A549 (cell line): ENCODE data around the gene C4orf50. TPM values are rescaled to one million over a fixed set of nuclear protein-coding genes. Genes with fewer than 3 reads are reported as not detected.

Experiments used
- ATAC-seq, 2 experiments: fragments of 200-7000 bp in 1 of 2; fragments of >200 bp in 1 of 2; cut with Nextera tagmentation in 1 of 2; cut with Tn5 transposase in 1 of 2; 3 replicates each; pipeline versions ENCODE4 v1.8.0 to v1.9.1; 2018 to 2020; ENCODE audit warnings: mild to moderate bottlenecking in 1 of 2, moderate library complexity in 1 of 2
- CTCF ChIA-PET: fragments of 300-600 bp; sonication (Branson Sonifier 250); formaldehyde crosslinking; extraction: SDS; loops from one replicate; lab custom pipeline; 2021; ENCODE audit warnings: antibody characterized with exemption, inconsistent platforms; lab: Yijun Ruan, JAX
- POLR2A ChIA-PET: fragments of 350-600 bp; formaldehyde crosslinking; extraction: SDS; loops from one replicate; lab custom pipeline; 2021; ENCODE audit warnings: antibody characterized with exemption, inconsistent platforms; lab: Yijun Ruan, JAX
- DNase-seq, 2 experiments: peaks; one replicate each; pipeline versions ENCODE4 v3.0.0 to v3.0.0-alpha.2; 2011 to 2016; ENCODE audit warnings: low read depth in 1 of 2, low spot score in 1 of 2
- FAIRE-seq: peaks from 2 replicates; lab custom pipeline; 2011; peaks lifted over from hg19 to GRCh38; lab: Jason Lieb, UNC
- H3K27ac ChIP-seq, 2 experiments: fragments of >200 bp; sonication (Bioruptor Twin); formaldehyde crosslinking; 3 replicates each; pipeline ENCODE4 v1.5.1; 2016 to 2017
- H3K4me1 ChIP-seq: fragments of >200 bp; sonication (Bioruptor Twin); formaldehyde crosslinking; 3 replicates; pipeline ENCODE4 v1.6.1; 2016
- H3K4me2 ChIP-seq: fragments of >200 bp; sonication (Bioruptor Twin); formaldehyde crosslinking; 3 replicates; pipeline ENCODE4 v1.6.1; 2016
- H3K4me3 ChIP-seq: fragments of >200 bp; sonication (Bioruptor Twin); formaldehyde crosslinking; 3 replicates; pipeline ENCODE4 v1.5.1; 2016
- H3K9me3 ChIP-seq: fragments of >200 bp; sonication (Bioruptor Twin); formaldehyde crosslinking; 3 replicates; pipeline ENCODE4 v1.6.1; 2016
- BHLHE40 ChIP-seq: IDR thresholded peaks from 2 replicates; pipeline ENCODE4 v1.6.1; 2012; ENCODE audit warnings: low read depth, low read length, inconsistent platforms
- CEBPB ChIP-seq, 2 experiments: fragments of >200 bp in 1 of 2; sonication (Bioruptor Twin) in 1 of 2; formaldehyde crosslinking in 1 of 2; IDR thresholded peaks; 2 replicates each; pipeline ENCODE4 v1.6.1; 2012 to 2016
- CHD2 ChIP-seq: fragments of 150-350 bp; IDR thresholded peaks from 2 replicates; pipeline ENCODE4 v1.6.1; 2014; ENCODE audit warnings: low read length; ENCODE audit not compliant: partially characterized antibody
- EHF ChIP-seq: fragments of 250-450 bp; sonication (Bioruptor Pico); IDR thresholded peaks from 2 replicates; pipeline ENCODE4 v1.5.0; 2020; ENCODE audit warnings: mild to moderate bottlenecking
- EHMT2 ChIP-seq: fragments of 200-600 bp; sonication (generic); IDR thresholded peaks from 2 replicates; pipeline ENCODE4 v1.6.1; 2016; ENCODE audit warnings: antibody characterized with exemption, low read depth, mild to moderate bottlenecking, moderate library complexity
- FOSL2 ChIP-seq, 2 experiments: fragments of 450-650 bp in 1 of 2; fragments of >200 bp in 1 of 2; sonication (Bioruptor Twin) in 1 of 2; formaldehyde crosslinking; IDR thresholded peaks; 2 replicates each; pipeline versions ENCODE4 v1.5.0 to v1.6.1; 2016 to 2020; ENCODE audit warnings: mild to moderate bottlenecking in 1 of 2, moderate library complexity in 1 of 2
- GATA3 ChIP-seq: IDR thresholded peaks from 2 replicates; pipeline ENCODE4 v1.6.1; 2012; ENCODE audit warnings: borderline replicate concordance
- HOXA7 ChIP-seq: fragments of 250-450 bp; sonication (Bioruptor Pico); IDR thresholded peaks from 2 replicates; pipeline ENCODE4 v1.5.0; 2020; ENCODE audit warnings: mild to moderate bottlenecking, moderate library complexity
- HOXB5 ChIP-seq: fragments of 250-450 bp; sonication (Bioruptor Pico); IDR thresholded peaks from 2 replicates; pipeline ENCODE4 v1.5.0; 2020; ENCODE audit warnings: mild to moderate bottlenecking, moderate library complexity
- MAZ ChIP-seq: fragments of 150-350 bp; IDR thresholded peaks from 2 replicates; pipeline ENCODE4 v1.6.1; 2014; ENCODE audit warnings: antibody characterized with exemption, low read depth, low read length, borderline replicate concordance
- MYC ChIP-seq: IDR thresholded peaks from 2 replicates; pipeline ENCODE4 v1.6.1; 2012; ENCODE audit warnings: mild to moderate bottlenecking, inconsistent platforms, low read length, improper control_type of control experiment, borderline replicate concordance
- NPAS2 ChIP-seq: fragments of 250-450 bp; sonication (Bioruptor Pico); IDR thresholded peaks from 2 replicates; pipeline ENCODE4 v1.8.0; 2022; ENCODE audit warnings: mild to moderate bottlenecking, moderate library complexity, borderline replicate concordance
- PHF8 ChIP-seq: fragments of 200-600 bp; sonication (generic); IDR thresholded peaks from 2 replicates; pipeline ENCODE4 v1.6.1; 2016; ENCODE audit warnings: low read depth, mild to moderate bottlenecking, antibody characterized with exemption, moderate library complexity, borderline replicate concordance
- REST ChIP-seq: fragments of 200-600 bp; sonication (generic); IDR thresholded peaks from 2 replicates; pipeline ENCODE4 v1.6.1; 2016; ENCODE audit warnings: antibody characterized with exemption, mild to moderate bottlenecking, moderate library complexity
- RFX5 ChIP-seq: fragments of 450-650 bp; IDR thresholded peaks from 2 replicates; pipeline ENCODE4 v1.7.1; 2014; ENCODE audit warnings: antibody characterized with exemption, mild to moderate bottlenecking, moderate library complexity
- RNF2 ChIP-seq: fragments of 200-600 bp; sonication (generic); IDR thresholded peaks from 2 replicates; pipeline ENCODE4 v1.6.1; 2016; ENCODE audit warnings: low read depth, mild to moderate bottlenecking, antibody characterized with exemption, moderate library complexity, borderline replicate concordance
- TFCP2L1 ChIP-seq: fragments of 250-450 bp; sonication (Bioruptor Pico); IDR thresholded peaks from 2 replicates; pipeline ENCODE4 v1.5.0; 2021; ENCODE audit warnings: mild to moderate bottlenecking
- ZC3H11A ChIP-seq: fragments of 450-650 bp; IDR thresholded peaks from 2 replicates; pipeline ENCODE4 v1.6.1; 2014; ENCODE audit warnings: antibody characterized with exemption, mild to moderate bottlenecking
- ZNF302 ChIP-seq: fragments of 250-450 bp; sonication (Bioruptor Pico); IDR thresholded peaks from 2 replicates; pipeline ENCODE4 v1.9.0; 2021; ENCODE audit warnings: inconsistent platforms, mild to moderate bottlenecking, moderate library complexity
- WGBS: methylation state at CpG from one replicate; pipeline ENCODE4 v1.1.6; 2017; ENCODE audit errors: missing lambda C conversion rate; 5-methylcytosine and 5-hydroxymethylcytosine counted together
- polyA plus RNA-seq, 4 experiments: library from polyadenylated mRNA; depleted of rRNA in 3 of 4; stranded (reverse); fragments of >200 nt; fragmentation: RNase III in 1 of 4; extraction: RNeasy Plus Mini Kit Qiagen cat#74134 plus additional on column Dnase treatment in 1 of 4; gene quantifications; 2 replicates in 3 of 4; 3 replicates in 1 of 4; pipeline ENCODE4 v1.2.3, GENCODE V29; 2011 to 2017
- TF ChIP-seq, protein P1 (sequence below): fragments of >200 bp; sonication (Bioruptor Twin); formaldehyde crosslinking; IDR thresholded peaks from 3 replicates; pipeline ENCODE4 v1.6.1; 2016
- TF ChIP-seq, protein P2 (sequence below): fragments of 150-350 bp; IDR thresholded peaks from 2 replicates; pipeline ENCODE4 v1.6.1; 2014; ENCODE audit warnings: low read depth, mild to moderate bottlenecking, low read length

The C4orf50 gene
- polyA plus RNA-seq, 2 of the 4 experiments (the other 2 are of a cell fraction) = not detected

DNA sequence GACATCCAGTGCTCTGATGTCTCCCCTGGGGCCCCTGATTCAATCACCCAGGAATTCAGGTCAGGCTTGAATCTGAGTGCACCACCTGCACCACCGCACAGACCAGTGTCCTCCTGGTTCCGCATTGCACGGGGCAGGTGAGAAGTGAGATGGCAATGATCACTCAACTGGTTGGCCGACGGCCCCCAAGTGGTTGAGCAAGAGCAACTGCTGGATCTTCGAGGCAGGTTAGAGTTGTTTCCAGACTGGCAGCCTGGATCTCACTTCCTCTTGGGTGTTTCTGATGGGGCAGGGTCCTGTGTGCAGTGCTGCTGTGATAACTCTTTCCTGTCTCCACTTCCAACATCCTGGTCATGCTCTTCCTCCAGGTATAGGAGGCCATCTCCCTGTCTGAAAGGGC, 50.4 kb downstream of the C4orf50 start:
- CTCF ChIA-PET = no interaction called here
- Histone ChIP-seq H3K4me1 (no peaks in the 10 kb centered on the region), H3K9me3 (no peaks in the 10 kb centered on the region), H3K4me3 (no peak overlapping the region), H3K4me2 (no peak overlapping the region), H3K27ac (no peak overlapping the region)
- FAIRE-seq (no peak), ATAC-seq (no peak), DNase-seq (no peak)
- TF ChIP-seq CEBPB (IDR thresholded peaks at IDR 0.05) = no peak
- TF ChIP-seq, protein P1, sequence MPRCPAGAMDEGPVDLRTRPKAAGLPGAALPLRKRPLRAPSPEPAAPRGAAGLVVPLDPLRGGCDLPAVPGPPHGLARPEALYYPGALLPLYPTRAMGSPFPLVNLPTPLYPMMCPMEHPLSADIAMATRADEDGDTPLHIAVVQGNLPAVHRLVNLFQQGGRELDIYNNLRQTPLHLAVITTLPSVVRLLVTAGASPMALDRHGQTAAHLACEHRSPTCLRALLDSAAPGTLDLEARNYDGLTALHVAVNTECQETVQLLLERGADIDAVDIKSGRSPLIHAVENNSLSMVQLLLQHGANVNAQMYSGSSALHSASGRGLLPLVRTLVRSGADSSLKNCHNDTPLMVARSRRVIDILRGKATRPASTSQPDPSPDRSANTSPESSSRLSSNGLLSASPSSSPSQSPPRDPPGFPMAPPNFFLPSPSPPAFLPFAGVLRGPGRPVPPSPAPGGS = no peak
- no peak for TF ChIP-seq HOXB5 (CRISPR knock-in tag)
- no peak for TF ChIP-seq RFX5
- no peak for TF ChIP-seq NPAS2 (CRISPR knock-in tag)
- TF ChIP-seq MAZ = no peak
- TF ChIP-seq ZC3H11A = no peak
- no peak for TF ChIP-seq REST
- no peak for TF ChIP-seq FOSL2 (IDR thresholded peaks at IDR 0.05)
- no peak for TF ChIP-seq FOSL2 (CRISPR knock-in tag; IDR thresholded peaks at IDR 0.05)
- no peak for TF ChIP-seq CHD2
- TF ChIP-seq, protein P2, sequence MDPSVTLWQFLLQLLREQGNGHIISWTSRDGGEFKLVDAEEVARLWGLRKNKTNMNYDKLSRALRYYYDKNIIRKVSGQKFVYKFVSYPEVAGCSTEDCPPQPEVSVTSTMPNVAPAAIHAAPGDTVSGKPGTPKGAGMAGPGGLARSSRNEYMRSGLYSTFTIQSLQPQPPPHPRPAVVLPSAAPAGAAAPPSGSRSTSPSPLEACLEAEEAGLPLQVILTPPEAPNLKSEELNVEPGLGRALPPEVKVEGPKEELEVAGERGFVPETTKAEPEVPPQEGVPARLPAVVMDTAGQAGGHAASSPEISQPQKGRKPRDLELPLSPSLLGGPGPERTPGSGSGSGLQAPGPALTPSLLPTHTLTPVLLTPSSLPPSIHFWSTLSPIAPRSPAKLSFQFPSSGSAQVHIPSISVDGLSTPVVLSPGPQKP = no peak
- TF ChIP-seq HOXA7 (CRISPR knock-in tag) = no peak
- TF ChIP-seq EHMT2 = no peak
- TF ChIP-seq EHF (CRISPR knock-in tag) = no peak
- TF ChIP-seq PHF8 = no peak
- TF ChIP-seq RNF2 = no peak
- no peak for TF ChIP-seq MYC
- no peak for TF ChIP-seq GATA3
- TF ChIP-seq TFCP2L1 (CRISPR knock-in tag) = no peak
- no peak for TF ChIP-seq BHLHE40
- POLR2A ChIA-PET = no interaction called here
- WGBS = 17% methylated on average over 1 of the region's 6 CpGs

- no peak overlapping the region for H3K27ac ChIP-seq
- DNase-seq (no peak), ATAC-seq (no peak), FAIRE-seq (no peak)
- POLR2A ChIA-PET = no interaction called here
- WGBS = 65% methylated on average over 9 of the region's 9 CpGs
- H3K4me1 ChIP-seq = no peaks in the 10 kb centered on the region
- no peak overlapping the region for H3K4me3 ChIP-seq
- H3K9me3 ChIP-seq = no peaks in the 10 kb centered on the region
- no peak overlapping the region for H3K4me2 ChIP-seq
- no peak for TF ChIP-seq ZNF302 (CRISPR knock-in tag)
- no peak for TF ChIP-seq RFX5
- CTCF ChIA-PET = interaction anchor here (1.2 kb wide), 1 partner anchor 15 kb away, joined by 3 read pairs; no protein-coding TSS in a partner anchor
These were observed 53.0 kb downstream of the C4orf50 start for GRCh38 chr4:5965225-5965624.
